Measurements from ENCODE around the gene ATG4A. TPM values are rescaled to one million over a fixed set of nuclear protein-coding genes. Genes with fewer than 3 reads are reported as not detected.

Gene ATG4A
- total RNA-seq, 2 experiments from 2014 or later: 12.5 to 12.7 TPM

GRCh38 chrX:108203540-108203939, 112.0 kb downstream of the ATG4A start:
- CTCF ChIA-PET: no interaction called here
- Mint-ChIP-seq H3K4me3 (no peak overlapping the region), H3K27me3 (peaks cover 5% of the 10 kb centered on the region)

More at GRCh38 chrX:108203540-108203939, 112.0 kb downstream of the ATG4A start:
- Mint-ChIP-seq H3K36me3 (ENCODE audit: low read depth) (no peaks in the 10 kb centered on the region), H3K4me1 (no peaks in the 10 kb centered on the region), H3K27ac (no peak overlapping the region), H3K9me3 (no peaks in the 10 kb centered on the region)
- POLR2A ChIA-PET: no interaction called here
- DNase-seq: no peak

Other genes starting within 250 kb of the ATG4A start
- gene TEX13B, start 109.4 kb upstream of the ATG4A start, total RNA-seq: not detected
- gene VSIG1, start 46.7 kb upstream of the ATG4A start, total RNA-seq: 1 to 10 TPM; 5.0 to 6.8 TPM
- 10 to 100 TPM; 36.1 to 37.3 TPM for gene PSMD10, start 236 bp upstream of the ATG4A start, total RNA-seq

All from activated CD4-positive, alpha-beta memory T cell treated with anti-CD3 and anti-CD28 coated beads, Interleukin-2, amount 10 ng/mL, durations not matched to agents 7 days and 5 days (primary cell).